NCI-H1417 (cell line): ENCODE data around the gene ATN1.
A peak's percentile ranks its signal among the peaks of the same experiment; 100 is the strongest.
"Not testable (repeated sequence)": the region's sequence is repeated elsewhere in the genome, so short reads cannot be mapped to it uniquely, and the experiment has no call there.

Experiments
- DNase-seq, 3 experiments: peaks; one replicate each; lab custom pipeline; 2025; lab: John Stamatoyannopoulos, UW

ATN1 gene

DNA sequence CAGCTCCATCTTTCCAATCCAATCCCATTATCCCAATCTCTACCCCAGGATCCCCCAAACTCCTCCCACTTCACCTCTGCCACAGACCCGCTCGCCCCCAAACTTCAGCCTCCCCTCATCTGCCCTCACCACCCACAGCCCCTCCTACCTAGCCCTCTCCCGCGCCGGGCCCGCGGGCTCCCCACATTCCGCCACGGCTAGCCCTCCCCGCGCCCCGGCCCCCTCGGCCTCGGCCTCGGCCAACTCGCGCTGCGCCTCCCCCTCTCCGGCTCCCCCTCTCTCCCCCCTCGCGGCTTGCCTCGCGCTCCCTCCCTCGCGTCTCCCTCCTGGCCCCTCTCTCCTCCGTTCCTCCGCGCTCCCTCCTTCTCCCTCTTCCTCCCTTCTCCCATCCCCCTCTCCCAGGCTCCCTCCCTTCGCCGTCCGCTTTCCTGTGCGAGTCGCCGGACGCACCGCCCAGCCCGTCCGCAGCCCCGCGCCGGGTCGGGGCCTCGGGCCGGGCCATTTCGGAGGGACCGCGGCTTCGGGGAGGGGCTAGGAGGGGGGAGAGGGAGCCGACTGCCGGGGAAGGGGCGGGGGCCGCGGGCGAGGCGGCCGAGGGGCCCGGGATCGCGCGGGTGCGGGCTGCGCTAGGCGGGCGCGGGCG lies at the start of gene ATN1:
Gene ATN1 (plus strand): TSS at position 581 of the 643 bp plus-strand sequence. CDS start 6,043 bp downstream, outside the sequence.
- DNase-seq, result peak; percentile 52 to 86 (median 85)

DNA sequence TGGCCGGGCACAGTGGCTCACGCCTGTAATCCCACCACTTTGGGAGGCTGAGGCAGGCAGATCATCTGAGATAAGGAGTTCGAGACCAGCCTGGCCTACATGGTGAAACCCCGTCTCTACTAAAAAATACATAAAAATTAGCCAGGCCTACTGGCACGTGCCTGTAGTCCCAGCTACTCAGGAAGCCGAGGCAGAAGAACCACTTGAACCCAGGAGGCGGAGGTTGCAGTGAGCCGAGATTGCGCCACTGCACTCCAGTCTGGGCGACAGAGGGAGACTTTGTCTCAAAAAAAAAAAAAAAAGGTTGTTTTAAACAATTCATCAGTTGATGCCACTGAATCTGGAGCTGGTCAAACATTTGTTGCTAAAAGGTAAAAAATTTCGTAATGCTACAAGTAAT lies 47.9 kb upstream of the ATN1 start:
- DNase-seq, result not testable (repeated sequence)

- no peak for DNase-seq
Measured at GRCh38 chr12:6883252-6883651, 44.5 kb upstream of the ATN1 start.

- no peak for DNase-seq
Measured at GRCh38 chr12:6883683-6884082, 44.1 kb upstream of the ATN1 start.

- DNase-seq, result no peak
Measured at GRCh38 chr12:6884539-6884938, 43.2 kb upstream of the ATN1 start.

GRCh38 chr12:6886206-6886999 lies 41.4 kb upstream of the ATN1 start:
- DNase-seq, result not testable (repeated sequence)

GRCh38 chr12:6887460-6887859 lies 40.3 kb upstream of the ATN1 start:
- DNase-seq, result no peak

- DNase-seq, result no peak
Measured at GRCh38 chr12:6888360-6888759, 39.4 kb upstream of the ATN1 start.

GRCh38 chr12:6888794-6889193 lies 39.0 kb upstream of the ATN1 start:
- not testable (repeated sequence) for DNase-seq

DNA sequence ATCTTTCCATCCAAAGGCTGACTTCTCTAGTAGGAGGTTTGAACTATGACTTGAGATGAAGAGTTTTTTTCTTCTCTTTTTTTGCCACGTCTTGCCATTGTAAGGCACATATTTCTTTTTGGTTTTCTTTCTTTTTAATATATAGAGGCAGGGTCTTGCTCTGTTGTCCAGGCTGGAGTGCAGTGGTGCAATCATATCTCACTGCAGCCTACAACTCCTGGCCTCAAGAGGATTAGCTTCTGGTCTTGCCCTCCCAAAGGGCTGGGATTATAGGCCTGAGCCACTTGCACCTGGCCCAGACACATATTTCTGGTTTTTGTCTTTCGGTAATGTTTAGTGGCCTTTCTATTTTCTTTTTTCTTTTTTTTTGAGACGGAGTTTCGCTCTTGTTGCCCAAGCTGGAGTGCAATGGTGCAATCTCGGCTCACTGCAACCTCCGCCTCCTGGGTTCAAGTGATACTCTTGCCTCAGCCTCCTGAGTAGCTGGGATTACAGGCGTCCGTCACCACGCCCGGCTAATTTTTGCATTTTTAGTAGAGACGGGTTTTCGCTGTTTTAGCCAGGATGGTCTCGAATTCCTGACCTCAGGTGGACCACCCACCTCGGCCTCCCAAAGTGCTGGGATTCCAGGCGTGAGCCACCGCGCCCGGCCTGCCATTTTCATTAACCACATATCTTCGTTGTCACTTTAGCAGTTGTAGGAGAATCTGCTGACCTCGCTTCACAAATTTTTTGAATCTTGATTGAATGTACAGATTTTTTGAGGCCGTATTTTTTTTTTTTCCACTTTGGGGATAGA lies 37.8 kb upstream of the ATN1 start:
- DNase-seq, result not testable (repeated sequence)

DNA sequence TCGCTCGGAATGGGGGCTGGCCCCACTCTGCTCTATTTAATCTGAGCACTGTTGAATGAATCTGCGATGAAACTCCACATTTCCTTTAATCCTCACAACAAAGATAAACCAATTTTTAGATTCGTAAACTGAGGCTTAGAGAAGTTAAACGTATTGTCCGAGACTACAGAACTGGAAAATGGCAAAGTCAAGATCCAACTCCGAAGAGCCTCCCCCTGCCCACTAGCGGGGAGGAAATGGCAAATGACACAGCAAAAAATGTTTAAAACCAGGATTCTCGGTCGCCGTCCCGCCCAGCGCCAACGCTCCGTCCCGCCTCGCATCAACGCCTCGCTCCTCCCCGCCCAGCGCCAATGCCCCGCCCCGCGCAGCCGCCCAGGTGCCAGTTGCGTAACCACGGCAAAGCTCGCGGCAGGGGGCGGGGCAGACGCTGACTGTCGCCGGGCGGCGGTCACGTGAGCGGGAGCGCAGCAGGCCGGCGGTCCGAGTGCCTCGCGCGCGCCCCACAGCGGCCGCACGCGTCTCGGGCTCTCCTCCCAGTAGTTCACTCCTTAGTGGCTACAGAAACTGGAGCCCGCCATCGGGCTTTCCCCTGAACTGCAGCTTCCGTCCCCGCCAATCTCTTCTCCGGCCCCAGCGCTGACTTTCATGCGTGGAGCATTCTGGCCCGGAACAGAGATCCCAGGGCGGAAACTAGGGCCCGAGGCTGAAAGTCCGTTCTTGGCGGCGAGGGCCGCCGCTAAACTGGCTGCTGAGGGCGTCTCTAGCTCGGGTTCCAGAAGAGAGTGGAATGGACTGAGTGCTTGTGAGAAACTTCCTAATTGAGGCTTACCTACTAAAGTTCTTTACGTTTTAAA lies 36.7 kb upstream of the ATN1 start:
- DNase-seq, result peak; percentile 97 to 98 (median 97)

DNA sequence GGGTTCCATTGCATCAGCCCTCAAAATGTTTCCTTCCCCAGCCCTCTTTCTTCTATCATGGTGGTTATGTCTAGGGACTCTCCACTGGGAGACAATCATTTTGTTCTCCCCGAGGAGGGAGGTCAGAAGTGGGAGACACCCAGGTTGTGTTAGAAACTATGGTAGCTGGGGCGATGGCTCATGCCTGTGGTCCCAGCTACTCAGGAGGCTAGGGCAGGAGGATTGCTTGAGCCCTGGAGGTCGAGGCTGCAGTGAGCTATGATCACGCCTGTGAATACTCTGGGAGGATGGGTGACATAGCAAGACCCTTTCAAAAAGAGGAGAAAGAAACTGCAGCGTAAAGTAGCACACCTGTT lies 36.1 kb upstream of the ATN1 start:
- DNase-seq, result no peak

DNA sequence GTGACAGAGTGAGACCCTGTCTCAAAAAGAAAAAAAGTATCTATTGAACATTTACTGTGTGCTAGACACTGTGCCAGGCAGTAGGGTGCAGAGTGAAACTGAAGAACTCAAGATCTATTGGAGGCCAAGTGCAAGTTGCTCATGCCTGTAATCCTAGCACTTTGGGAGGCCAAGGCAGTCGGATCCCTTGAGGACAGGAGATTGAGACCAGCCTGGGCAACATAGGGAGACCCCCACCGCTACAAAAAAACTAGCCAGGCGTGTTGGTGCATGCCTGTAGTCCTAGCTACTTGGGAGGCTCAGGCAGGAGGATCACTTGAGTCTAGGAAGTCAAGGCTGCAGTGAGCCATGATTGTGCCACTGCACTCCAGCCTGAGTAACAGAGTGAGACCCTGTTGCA lies 35.1 kb upstream of the ATN1 start:
- not testable (repeated sequence) for DNase-seq

GRCh38 chr12:6894321-6894720 lies 33.4 kb upstream of the ATN1 start:
- DNase-seq, result no peak

DNA sequence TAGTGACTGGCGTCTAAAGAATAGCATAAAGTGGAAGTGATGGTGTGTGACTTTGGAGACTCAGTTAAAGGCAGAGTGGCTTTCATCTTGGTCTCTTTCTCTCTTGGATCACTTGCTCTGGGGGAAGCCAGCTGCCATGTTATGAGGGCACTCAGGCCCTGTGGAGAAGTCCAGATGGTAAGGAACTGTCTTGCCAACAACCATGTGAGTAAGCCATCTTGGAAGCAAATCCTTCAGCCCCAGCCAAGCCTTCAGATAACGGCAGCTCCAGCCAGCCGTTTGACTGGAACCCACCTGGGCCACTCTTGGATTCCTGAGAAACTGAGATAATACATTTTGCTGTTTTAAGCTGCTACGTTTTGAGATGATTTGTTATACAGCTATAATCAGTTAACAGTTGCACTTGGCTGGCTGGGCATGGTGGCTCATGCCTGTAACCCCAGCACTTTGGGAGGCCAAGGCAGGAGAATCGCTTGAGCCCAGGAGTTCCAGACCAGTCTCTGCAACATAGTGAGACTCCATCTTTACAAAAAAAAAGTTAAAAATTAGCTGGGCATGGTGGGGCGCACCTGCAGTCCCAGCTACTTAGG lies 30.8 kb upstream of the ATN1 start:
- DNase-seq, result no peak

- DNase-seq, result no peak
Measured at GRCh38 chr12:6899427-6899826, 28.3 kb upstream of the ATN1 start.

- peak in 1 of 3 experiments; percentile 61 for DNase-seq
Measured at GRCh38 chr12:6899837-6900519, 27.8 kb upstream of the ATN1 start.

- DNase-seq, result no peak
Measured at GRCh38 chr12:6902448-6902847, 25.3 kb upstream of the ATN1 start.

DNA sequence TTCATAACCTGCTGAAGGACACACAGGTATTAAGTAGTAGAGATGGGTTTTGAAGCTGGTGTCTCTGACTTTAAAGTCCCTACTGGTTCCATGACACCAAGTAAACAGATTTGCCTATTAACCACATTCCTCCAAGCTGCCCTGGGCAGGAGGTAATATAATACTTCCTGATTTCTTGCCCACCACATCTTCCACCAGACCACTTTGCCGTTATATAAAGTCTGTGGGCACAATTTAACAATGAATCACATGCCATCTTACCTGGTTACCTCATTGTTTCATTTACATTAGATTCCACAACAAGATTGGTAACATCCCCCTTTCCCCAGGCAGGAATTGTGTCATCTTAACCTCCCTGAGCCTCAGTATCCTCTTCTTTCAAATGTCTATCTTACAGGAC lies 24.0 kb upstream of the ATN1 start:
- no peak for DNase-seq
